KOPT-K1 (cell line): Measurements from ENCODE around the gene PPP1R2.

ENCODE experiments used
- H3K27ac ChIP-seq: fragments of 200-600 bp; sonication (generic); 2 replicates; pipeline ENCODE4 v1.5.1; 2016; ENCODE audit warnings: antibody characterized with exemption, mild to moderate bottlenecking, low read depth, low read length; ENCODE audit not compliant: poor library complexity, severe bottlenecking
- H3K36me3 ChIP-seq: fragments of 200-600 bp; sonication (generic); 2 replicates; pipeline ENCODE4 v1.5.1; 2017; ENCODE audit warnings: antibody characterized with exemption, mild to moderate bottlenecking, low read length, moderate library complexity; ENCODE audit not compliant: insufficient read depth
- H3K9me3 ChIP-seq: fragments of 200-600 bp; sonication (generic); 2 replicates; pipeline ENCODE4 v1.5.1; 2017; ENCODE audit warnings: antibody characterized with exemption, low read length, mild to moderate bottlenecking; ENCODE audit not compliant: insufficient read depth, poor library complexity, severe bottlenecking

Gene PPP1R2

DNA sequence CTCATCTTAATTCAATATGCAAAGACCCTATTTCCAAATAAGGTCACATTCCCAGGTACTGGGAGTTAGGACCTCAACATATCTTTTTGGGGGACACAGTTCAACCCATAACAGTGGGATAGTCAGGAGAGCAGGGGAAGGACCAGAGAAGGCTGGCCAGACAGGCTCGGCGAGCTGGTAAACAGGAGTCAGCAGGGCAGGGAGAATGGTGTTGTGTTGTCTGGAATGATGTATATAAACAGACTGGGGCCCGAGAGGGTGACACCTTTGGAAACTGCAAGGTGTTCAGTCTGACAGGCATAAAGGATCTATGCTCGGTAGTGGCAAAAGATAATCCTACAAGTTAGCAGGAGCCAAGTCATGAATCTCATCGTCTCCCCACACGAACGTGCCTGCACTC, 10.1 kb upstream of the PPP1R2 start:
- H3K27ac ChIP-seq: no peak overlapping the region
- H3K9me3 ChIP-seq: no peaks in the 10 kb centered on the region
- no peaks in the 10 kb centered on the region for H3K36me3 ChIP-seq

DNA sequence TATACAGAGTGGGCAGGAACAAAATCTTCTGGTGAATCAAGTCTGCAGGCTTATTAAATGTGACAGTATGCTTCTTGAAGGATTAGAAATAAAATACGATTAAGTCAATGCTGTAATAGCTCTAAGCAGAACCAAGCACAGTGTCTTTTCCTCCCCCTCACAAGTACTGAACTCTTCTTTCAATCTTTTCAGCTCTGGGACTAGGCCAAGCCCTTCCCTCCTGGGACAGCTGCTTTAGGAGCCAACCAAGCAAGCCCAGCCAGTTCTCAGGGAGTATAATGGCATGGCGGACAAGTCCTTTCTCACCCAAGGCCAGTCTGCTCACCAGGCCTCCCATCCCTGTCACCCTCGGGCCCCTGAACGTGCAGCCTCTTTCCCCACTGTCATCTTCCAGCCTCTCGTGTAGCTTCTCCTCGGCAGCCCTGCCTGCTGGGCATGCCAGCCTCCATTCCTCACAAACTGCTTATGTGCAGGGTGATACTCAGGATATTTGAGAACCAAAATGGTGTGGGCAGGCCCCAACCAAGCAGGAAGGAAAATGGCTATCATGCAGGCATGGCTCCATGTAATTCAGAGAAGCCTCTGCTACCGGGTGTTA, 8.4 kb upstream of the PPP1R2 start:
- no peak overlapping the region for H3K27ac ChIP-seq
- no peaks in the 10 kb centered on the region for H3K36me3 ChIP-seq
- H3K9me3 ChIP-seq: no peaks in the 10 kb centered on the region

DNA sequence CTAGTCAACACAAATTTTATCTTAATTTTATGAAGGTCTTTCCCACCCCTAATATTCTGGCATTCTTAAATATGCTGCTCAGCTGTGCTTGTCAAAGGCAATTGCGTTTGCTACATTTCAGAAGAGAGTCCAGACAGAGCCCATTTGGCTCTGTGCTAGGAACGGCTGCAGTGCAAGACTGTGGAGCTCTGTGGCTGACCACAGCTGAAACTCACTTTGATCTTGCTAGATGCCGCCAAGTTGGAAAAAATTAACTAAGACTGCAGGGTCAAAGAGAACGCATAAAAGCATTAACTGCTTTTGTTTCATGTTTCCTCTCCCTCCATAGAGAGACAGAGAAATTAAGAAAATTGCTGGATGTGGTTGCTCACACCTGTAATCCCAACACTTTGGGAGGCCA, 7.6 kb upstream of the PPP1R2 start:
- Histone ChIP-seq H3K9me3 (no peaks in the 10 kb centered on the region), H3K36me3 (no peaks in the 10 kb centered on the region), H3K27ac (peak overlapping the region; percentile 58)

DNA sequence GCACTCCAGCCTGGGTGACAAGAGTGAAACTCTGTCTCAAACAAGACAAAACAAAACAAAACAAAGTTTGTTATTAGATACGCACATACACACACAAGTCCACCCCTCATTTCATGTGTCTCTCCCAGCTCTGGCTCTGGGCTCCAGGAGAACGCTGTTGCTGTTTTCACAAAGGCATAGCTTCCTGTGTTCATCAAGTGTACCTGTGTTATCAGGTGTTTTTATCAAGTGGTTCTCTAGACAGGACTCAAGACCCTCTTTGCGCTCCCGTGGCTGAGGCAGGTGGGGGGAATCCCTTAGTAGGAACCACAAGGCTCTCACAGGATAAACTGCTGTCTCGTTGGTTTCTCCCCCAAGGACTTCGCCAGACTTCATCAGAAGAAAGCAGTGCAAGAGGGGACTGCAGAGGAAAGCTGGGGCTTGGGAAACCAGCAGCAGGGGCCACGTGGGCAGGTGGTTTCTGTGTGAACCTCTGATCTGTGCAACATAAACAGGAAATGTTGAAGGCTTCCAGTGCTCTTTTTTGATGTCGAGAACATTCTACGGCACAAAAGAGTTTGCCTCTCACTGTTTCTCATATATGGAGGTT, 6.9 kb upstream of the PPP1R2 start:
- peak overlapping the region; percentile 58 for H3K27ac ChIP-seq
- H3K36me3 ChIP-seq: no peaks in the 10 kb centered on the region

DNA sequence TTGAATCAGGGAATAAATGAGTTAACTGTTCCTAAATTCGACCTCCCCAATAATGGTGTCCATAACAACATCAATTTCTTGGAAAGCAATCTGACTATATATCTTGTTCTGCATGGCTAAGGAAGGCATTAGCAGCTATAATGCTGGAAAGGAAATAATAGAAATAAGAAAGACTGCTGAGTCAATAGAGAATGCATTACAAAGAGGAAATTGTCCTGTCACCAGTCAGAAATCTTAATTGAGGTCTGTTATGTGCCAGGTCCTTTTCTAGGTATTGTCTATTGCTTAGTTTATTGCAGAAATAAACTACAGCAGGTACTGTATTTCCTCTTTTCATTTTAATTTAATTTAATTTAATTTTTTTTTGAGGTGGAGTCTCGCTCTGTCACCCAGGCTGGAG, 5.9 kb upstream of the PPP1R2 start:
- Histone ChIP-seq H3K36me3 (no peaks in the 10 kb centered on the region), H3K27ac (no peak overlapping the region), H3K9me3 (no peaks in the 10 kb centered on the region)

More for the DNA sequence above, 6.9 kb upstream of the PPP1R2 start:
- H3K9me3 ChIP-seq: no peaks in the 10 kb centered on the region

DNA sequence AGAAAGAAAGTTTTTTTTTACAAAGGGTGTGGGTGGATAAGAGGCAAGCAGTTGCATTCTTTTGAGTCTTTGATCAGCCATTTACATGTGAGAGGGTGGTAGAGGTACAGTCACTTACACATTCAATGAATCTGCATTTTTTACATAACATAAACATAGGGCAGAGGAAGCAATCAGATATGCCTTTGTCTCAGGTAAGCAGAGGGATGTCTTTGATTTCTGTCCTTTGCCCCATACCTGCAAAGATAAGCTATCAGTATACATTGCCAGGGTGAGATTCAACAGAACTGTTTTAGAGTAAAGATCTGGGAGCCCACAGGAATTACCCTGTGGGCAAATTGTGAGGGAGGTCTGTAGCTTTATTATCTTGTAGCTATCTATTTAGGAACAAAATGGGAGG, 5.4 kb upstream of the PPP1R2 start:
- Histone ChIP-seq H3K9me3 (no peaks in the 10 kb centered on the region), H3K36me3 (no peaks in the 10 kb centered on the region), H3K27ac (no peak overlapping the region)

DNA sequence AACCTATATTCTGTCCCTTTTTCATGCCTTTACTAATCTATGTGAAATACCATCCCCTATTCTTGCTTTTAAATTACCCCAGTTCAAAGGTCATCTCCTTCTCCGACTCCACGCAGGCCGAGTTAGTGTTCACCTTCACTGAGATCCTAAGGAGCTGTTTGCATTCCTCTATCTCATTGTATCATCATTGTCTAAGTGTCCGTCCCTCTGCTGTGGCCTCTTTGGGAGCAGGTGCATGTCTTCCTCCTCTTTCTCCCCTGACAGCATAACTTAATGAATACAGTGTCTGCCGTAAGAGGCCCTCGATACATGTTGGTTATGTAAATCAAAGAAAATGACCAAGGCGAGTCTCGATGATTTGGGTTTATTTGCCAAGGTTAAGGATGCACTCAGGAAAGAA, 4.9 kb upstream of the PPP1R2 start:
- Histone ChIP-seq H3K36me3 (no peaks in the 10 kb centered on the region), H3K9me3 (no peaks in the 10 kb centered on the region), H3K27ac (no peak overlapping the region)

DNA sequence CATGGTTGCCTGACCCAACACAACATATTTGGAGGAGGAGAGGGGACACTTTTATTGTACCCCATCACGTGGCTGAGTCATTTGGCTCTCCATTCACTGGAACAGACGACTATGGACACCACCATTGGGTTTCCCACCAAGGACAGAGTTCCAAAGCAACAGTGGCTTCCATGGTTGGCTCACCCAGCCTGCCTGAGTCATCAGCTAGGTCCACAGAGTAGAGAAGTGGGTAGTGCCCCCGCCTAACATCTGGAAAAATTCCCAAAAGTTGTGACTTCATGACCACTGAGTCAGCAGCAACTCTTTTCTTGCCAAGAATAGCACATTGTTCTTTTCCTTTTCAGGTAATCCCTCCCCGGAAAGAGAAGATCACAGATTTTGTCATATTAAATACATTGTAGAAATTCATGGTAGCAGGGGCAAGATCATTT, 3.0 kb upstream of the PPP1R2 start:
- Histone ChIP-seq H3K27ac (peak overlapping the region; percentile 42), H3K9me3 (no peaks in the 10 kb centered on the region)

DNA sequence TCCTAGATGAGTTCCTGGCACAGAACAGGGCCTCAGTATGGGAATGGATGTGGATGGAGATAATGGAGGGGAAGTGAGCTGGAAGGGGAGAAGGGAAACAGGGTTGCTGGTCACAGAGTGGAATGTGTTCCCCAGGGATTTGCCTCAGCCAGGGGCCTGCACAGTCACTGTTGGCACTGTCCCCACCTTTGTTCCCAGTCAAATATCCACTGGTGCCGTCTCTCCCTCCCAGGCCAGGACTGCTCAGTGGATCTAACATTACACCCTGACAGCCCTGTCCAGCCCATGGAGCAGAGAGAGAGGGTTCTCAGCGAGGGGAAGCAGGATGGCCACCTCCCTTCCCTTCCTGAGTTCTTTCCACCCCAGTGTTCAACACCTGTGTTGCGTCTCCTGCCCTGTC, 1.5 kb upstream of the PPP1R2 start:
- Histone ChIP-seq H3K36me3 (no peaks in the 10 kb centered on the region), H3K9me3 (no peaks in the 10 kb centered on the region), H3K27ac (no peak overlapping the region)

More for the DNA sequence above, 3.0 kb upstream of the PPP1R2 start:
- H3K36me3 ChIP-seq: no peaks in the 10 kb centered on the region

DNA sequence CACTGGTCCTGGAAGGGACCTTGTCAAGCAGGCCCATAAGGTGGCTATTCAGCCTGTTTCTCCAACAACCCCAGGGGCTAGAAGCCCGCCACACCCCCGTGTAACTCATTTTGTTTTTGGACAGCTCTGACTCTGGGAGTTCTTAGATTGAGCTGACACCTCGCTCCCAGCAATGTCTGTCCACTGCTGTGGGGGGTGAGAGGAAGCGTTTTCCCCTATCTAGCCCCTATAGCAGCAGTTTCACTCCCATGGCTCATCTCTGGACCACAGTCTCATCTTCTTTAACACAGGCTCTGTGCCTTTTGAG, 1.1 kb upstream of the PPP1R2 start:
- no peaks in the 10 kb centered on the region for H3K36me3 ChIP-seq
- H3K27ac ChIP-seq: no peak overlapping the region
- H3K9me3 ChIP-seq: no peaks in the 10 kb centered on the region

DNA sequence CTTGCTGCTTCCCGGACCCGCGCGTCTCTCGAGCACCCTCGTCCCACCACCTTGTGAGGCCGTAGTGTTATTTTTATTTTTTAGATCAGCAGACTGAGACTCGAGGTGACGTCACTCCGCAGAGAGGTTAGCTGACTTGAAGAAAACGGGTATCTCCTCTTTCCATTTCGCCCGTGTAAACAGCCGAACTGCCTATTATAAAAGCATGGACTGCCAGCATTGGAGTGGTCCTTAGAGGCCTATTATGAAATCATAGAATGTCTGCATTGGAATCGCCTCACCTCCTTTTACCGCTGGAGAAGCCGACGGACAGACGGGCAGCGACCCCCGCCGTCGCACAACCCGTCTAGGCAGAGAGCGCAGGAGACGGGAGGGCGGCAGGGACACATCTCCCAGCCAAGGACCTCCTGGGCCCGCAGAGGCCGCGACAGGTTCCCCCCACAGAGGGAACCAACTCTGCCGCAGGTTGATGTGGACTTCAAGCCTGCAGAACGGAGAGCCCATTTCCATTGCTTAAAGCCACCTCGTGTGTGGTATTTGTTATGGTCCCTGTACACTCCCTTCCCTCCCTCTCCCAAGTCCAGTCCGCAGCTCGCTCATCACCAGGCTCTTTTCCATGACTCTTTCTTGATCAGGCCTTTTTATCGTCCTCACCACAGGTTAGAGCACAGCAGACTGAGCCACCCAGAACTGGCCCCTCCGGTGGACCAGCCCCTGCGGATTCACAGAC, 540 bp upstream of the PPP1R2 start:
- Histone ChIP-seq H3K27ac (peak overlapping the region; percentile 82), H3K36me3 (no peaks in the 10 kb centered on the region), H3K9me3 (no peaks in the 10 kb centered on the region)

DNA sequence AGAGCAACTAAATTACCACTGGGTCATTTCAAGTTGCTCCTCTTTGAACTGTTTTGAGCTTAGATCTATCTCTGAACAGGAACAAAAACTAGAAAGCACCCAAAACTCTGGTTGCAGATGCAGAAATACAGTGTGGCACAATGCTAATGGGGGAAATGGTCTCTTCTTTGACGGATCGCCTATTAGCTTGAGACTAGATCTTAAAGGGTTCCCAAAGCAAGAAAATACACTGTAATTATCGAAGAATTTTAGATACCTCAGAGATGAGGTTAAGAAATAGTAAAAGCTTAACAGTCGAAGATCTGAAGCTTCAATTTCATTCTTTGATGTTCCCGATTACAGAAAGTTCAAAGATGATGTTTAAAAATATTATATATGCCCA, 818 bp downstream of the PPP1R2 start:
- Histone ChIP-seq H3K27ac (peak overlapping the region; percentile 82), H3K9me3 (no peaks in the 10 kb centered on the region), H3K36me3 (no peaks in the 10 kb centered on the region)

DNA sequence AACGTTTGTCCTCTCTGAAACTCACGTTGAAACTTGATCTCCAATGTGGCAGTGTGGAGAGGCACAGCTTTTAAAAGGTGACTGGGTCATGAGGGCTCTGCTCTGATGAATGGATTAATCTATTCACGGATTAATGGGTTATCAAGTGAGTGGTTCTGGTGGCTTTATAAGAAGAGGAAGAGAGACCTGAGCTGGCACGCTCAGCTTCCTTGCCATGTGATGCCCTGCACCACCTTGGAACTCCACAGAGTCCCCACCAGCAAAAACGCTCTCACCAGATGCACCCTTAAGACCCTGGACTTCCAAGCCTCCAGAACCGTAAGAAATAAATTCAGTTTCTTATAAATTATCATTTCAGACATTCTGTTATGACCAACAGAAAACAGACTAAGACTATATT, 2.6 kb downstream of the PPP1R2 start:
- Histone ChIP-seq H3K9me3 (no peaks in the 10 kb centered on the region), H3K36me3 (no peaks in the 10 kb centered on the region), H3K27ac (no peak overlapping the region)

DNA sequence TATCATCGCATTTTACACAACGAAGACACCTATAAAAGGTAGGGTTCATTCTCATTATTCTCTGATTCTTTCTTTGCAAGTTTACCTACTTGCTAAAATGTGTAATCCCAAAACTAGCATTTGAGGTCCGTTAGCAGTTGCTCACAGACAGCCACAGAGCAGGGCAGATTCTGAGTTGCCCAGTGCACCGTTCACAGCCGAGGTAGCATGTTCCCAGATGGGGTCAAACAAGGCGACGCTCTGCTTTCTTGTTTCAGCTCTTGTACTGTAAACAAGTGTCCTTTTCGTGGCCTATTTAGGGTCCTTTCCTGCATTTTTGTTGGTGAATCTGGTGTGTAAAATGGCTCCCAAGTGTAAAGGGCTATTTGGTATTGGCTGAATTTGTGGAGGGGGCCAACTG, 3.1 kb downstream of the PPP1R2 start:
- Histone ChIP-seq H3K9me3 (no peaks in the 10 kb centered on the region), H3K36me3 (no peaks in the 10 kb centered on the region), H3K27ac (no peak overlapping the region)

DNA sequence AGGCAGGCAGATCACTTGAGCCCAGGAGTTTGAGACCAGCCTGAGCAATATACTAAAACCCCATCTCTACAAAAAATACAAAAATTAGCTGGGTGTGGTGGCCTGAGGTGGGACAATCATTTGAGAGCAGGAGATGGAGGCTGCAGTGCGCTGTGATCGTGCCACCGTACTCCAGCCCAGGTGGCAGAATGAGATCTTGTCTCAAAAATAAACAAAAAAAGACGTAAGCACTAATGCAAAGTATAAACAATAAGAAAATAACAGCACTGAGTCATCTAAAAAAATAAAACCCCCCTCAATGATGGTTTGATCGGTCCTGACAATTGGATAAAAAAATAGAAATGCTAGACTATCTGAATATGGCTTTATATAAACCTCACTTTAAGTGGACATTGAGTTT, 3.6 kb downstream of the PPP1R2 start:
- Histone ChIP-seq H3K27ac (no peak overlapping the region), H3K9me3 (no peaks in the 10 kb centered on the region), H3K36me3 (no peaks in the 10 kb centered on the region)

DNA sequence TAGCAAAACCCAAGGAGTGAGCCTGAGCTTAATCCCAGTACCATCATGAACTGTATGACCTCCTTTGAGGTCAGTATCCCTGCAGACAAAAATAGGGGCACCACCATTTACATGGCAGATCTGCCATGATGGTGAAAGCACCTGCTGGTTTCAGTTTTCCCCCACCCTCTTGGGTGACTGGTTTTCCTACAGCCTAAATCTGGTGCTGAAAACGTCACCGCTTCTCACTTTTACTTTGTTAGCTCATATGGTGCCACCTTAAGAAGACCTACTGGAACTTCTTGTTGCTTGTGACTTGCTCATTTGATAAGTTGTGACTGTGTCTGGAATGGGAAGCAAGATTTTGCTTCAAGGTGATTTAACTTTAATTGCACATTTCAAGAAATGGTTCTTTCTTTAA, 5.1 kb downstream of the PPP1R2 start:
- Histone ChIP-seq H3K27ac (no peak overlapping the region), H3K36me3 (no peaks in the 10 kb centered on the region), H3K9me3 (no peaks in the 10 kb centered on the region)
